Right ventricle myocardium inferior (tissue), 1 donor: ENCODE data around the gene PRDM2. TPM values are rescaled to one million over a fixed set of nuclear protein-coding genes. Genes with fewer than 3 reads are reported as not detected.
"Not testable (repeated sequence)": the region's sequence is repeated elsewhere in the genome, so short reads cannot be mapped to it uniquely, and the experiment has no call there.

ENCODE experiments used
- ATAC-seq: fragments of 200-7000 bp; cut with Tn5 transposase; one replicate; pipeline ENCODE4 v1.9.1; 2020; ENCODE audit warnings: mild to moderate bottlenecking, moderate library complexity
- DNase-seq: peaks from one replicate; pipeline ENCODE4 v3.0.0; 2021; ENCODE audit errors: missing footprints
- intact Hi-C: fragments of 100-400 bp; cut with DNase I; formaldehyde crosslinking; loops from one replicate; pipeline ENCODE4 v1.11.0; 2022
- total RNA-seq: library from RNA; stranded (reverse); fragmentation: NEBNext Ultra II Directional; extraction: Animal tissue kit (Norgen Biotek cat#: 25700); gene quantifications from one replicate; pipeline ENCODE4 v1.2.1, GENCODE V29; 2021
- donor health status: DM: no; HTN: yes; CAD: no; lungs with severe emphysema.

The PRDM2 gene
- total RNA-seq, 1 donor from 2014 or later: 33.7 TPM

DNA sequence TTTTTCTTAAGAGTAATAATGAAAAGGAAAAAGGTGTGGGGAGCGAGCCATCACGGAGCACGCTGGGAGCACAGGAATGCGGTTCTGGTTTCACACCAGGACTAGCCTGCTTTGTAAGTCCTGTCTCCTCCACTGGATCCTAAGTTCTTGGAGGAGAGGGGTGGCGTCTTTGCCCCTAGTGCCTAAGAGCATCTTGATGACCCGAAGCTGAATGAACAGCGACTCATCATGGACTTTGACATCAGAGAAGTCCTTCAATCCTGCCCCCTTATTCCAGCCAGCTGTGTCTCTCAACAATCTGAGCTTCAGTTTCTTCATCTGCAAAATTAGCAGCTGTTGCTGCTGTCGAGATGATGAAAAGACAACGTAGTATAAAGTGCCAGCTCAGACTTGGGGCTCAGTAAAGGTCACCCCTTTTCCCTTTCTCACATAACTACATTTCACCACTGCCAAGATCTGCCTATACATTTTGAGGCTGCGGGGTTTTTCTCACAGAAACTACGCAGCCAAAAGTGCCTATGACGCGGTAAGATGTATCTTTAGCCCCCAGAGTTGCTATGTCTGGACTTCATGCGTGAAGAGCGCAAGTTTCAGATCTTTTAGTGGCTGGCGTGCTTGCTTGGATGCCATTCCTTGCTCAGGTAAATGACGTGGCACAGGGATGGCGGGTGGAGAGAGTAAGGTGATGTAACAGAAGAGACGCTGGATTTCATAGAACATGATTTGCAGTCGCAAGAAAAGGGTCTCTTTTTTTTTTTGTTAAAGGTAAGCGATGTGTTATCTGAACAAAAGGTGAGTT lies 4.9 kb upstream of the PRDM2 start:
- DNase-seq (no peak), ATAC-seq (no peak)
- intact Hi-C loops: no loop called here

DNA sequence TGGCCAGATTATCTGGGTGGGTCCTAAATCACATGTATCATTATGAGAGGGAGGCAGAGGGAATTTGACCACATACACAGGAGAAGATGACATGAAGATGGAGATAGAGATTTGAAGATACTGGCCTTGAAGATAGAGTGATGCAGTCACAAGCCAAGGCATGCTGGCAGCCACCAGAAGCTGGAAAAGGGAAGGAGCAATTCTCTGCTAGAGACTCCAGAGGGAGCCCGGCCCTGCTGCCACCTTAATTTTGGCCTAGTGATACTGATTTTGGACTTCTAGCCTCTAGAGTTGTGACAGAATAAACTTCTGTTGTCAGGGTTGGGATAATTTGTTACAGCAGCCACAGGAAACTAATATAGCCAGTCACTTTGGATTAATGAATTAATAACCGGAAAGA lies 2.2 kb upstream of the PRDM2 start:
- ATAC-seq: no peak
- intact Hi-C loops: no loop called here
- DNase-seq: no peak

DNA sequence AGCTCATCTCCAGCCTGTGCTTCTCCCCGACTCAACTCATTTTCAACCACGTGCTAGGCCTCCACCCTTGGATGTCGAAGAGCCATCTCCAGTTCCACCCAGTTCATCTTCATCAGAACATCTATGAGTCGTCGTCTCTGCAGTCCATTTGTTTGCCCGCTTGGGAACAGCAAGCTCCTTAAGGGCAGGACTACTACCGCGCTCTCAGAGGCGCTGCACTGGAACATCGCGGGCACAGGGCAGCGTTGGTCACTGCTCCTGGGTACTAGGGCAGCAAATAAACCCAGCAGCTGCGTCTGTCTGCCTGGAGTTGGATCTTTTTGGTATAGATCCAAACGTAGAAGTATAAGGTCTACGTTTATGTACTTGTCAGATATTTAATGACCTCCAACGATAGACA lies 478 bp upstream of the PRDM2 start:
- intact Hi-C loops: no loop called here
- DNase-seq (no peak), ATAC-seq (peak; percentile 11)

- ATAC-seq: peak; percentile 45
- peak; percentile 80 for DNase-seq
- intact Hi-C loops: no loop called here
These were observed 708 bp downstream of the PRDM2 start for GRCh38 chr1:13700521-13701270.

- ATAC-seq (no peak), DNase-seq (no peak)
- intact Hi-C loops: no loop called here
These were observed 1.3 kb downstream of the PRDM2 start for GRCh38 chr1:13701271-13701640.

GRCh38 chr1:13702425-13703127 lies 2.6 kb downstream of the PRDM2 start:
- ATAC-seq (no peak), DNase-seq (no peak)
- intact Hi-C loops: no loop called here

DNA sequence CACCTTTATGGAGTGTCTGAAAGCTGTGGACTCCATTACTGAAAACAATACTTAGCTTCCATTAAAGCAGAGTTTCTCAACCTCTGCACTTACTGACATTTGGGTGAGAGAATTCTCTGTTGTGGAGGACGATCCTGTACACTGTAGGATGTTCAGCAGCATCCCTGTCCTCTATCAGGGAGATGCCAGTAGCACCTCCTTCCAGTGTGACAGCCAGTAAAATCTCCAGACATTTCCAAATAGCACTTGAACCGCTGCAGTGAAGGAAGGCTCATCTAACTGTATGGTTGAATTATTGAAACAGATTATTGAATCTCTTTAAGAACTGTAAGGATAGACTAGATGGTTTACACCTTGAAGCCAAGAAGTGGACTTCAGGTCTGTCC lies 3.1 kb downstream of the PRDM2 start:
- ATAC-seq (no peak), DNase-seq (no peak)
- intact Hi-C loops: no loop called here

DNA sequence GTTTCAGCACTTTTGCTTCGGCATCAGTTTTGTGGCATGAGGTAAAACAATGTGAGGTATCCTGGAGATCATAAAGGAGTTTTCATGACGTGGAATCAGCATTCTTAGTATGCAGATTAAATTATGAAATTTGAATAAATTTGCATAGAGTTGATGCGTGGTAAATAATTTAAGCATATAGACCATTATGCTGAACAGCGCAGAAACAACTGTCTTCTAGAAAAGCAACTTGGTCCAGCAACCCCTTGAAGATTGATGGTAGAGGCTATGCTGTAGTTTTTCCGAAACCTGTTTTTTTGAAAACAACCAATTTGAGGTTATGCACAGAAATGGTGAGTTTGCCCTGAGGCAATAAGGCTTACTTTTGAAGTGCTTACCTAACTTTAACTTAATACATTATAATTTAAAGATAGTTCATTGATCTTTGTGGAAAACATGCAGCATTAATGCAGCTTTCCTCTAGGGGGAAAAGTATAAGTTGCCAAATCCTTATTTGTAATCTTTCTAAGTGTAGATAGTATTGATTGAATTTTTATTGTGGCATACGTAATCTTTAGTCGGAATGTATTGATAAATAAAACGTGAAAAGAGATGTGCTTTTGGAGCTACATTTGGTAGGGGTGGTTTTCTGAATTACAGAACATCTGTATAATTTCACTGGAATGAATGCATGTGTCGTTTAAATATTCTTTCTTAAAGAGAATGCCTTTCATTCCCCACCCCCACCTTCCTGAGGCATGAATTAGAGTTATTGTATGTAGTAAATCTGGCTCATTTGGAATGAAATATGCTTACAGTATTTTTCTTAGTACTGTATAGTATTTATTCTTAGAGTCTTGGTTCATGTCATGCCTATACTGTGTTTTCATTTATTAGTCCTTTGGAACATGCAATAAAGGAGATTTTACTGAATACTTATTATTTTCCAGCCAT lies 3.8 kb downstream of the PRDM2 start:
- intact Hi-C loops: no loop called here
- DNase-seq (no peak), ATAC-seq (no peak)

- ATAC-seq (no peak), DNase-seq (no peak)
- intact Hi-C loops: no loop called here
These were observed 6.1 kb downstream of the PRDM2 start for GRCh38 chr1:13706046-13706445.

DNA sequence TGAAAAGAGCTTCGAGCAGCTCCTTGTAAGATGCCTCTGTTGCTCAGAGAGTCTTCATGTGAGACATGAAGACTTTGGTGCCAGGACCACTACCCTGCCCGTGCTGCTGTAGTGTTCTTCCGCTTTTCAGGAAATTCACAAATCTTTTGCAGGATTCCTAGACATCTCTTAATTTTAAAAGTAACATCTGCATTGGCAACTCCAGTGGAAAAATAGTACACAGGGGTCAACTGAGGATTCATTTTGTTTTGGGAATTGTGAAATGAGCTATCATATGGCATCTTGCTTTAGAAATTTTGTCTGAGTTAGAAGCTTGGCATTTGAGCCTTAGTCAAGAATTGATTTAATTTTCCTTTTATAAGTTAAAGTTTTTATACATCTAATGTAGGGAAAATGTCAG lies 7.2 kb downstream of the PRDM2 start:
- intact Hi-C loops: no loop called here
- no peak for DNase-seq
- no peak for ATAC-seq

GRCh38 chr1:13708380-13708982 lies 8.5 kb downstream of the PRDM2 start:
- no peak for DNase-seq
- intact Hi-C loops: no loop called here
- no peak for ATAC-seq

DNA sequence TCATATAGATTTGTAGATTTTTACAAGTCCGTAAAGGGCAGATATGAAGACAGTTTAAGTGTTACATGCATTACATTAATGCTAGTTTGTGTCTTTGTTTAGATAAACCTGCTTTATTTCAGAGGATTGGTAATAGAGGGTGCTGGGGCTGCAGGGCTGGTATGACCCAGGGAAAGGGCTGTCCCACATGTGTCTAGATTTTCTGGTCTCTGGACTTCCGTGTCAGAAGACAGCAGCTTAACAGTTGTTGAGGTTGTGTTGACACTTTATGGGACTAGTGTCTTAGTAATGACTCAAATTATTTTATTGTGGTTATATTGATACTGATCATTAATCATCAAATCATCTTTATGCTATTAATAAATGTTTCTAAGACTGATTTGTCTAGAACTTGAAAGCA lies 10.1 kb downstream of the PRDM2 start:
- no peak for DNase-seq
- intact Hi-C loops: no loop called here
- no peak for ATAC-seq

DNA sequence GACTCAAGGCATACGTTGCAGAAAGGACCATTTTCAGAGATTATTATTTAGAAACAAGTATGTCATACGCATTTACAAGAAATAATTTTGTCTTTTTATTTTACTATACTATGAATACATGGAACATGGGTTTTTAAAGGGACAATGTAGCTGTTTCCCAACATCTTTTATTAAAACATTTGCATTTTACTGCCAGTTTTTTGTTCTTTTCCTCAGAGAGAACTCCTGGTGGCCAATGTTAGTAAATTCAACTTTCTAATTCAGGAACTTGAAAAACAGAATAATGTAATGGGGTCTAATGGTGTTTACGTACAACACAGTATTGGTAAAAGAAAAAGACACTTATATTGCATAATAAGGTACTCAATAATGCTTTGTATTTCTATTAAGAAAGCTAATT lies 14.9 kb downstream of the PRDM2 start:
- DNase-seq: no peak
- no peak for ATAC-seq
- intact Hi-C loops: no loop called here

DNA sequence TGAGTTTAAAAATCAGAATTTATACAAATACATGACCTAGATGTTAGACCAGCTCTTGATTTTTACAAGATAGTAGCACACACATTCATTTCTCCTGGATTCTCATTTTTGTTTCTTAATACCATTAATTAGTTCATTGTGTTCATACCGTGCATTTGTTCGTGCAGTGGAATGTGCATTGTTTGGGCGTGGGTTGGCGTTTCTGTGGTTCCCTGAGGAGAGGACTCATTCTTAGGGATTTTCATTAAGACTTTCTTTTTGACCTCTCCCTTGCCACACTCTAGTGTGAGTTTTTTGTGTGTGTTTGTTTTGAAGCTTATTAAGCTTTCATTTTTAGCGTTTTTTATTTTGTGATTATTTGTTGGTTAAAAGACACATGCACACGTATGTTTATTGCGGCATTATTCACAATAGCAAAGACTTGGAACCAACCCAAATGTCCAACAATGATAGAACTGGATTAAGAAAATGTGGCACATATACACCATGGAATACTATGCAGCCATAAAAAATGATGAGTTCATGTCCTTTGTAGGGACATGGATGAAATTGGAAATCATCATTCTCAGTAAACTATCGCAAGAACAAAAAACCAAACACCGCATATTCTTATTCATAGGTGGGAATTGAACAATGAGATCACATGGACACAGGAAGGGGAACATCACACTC lies 15.8 kb downstream of the PRDM2 start:
- DNase-seq, ATAC-seq, intact Hi-C loops: not testable (repeated sequence)

GRCh38 chr1:13722808-13723360 lies 22.9 kb downstream of the PRDM2 start:
- DNase-seq (no peak), ATAC-seq (no peak)
- intact Hi-C loops: no loop called here

DNA sequence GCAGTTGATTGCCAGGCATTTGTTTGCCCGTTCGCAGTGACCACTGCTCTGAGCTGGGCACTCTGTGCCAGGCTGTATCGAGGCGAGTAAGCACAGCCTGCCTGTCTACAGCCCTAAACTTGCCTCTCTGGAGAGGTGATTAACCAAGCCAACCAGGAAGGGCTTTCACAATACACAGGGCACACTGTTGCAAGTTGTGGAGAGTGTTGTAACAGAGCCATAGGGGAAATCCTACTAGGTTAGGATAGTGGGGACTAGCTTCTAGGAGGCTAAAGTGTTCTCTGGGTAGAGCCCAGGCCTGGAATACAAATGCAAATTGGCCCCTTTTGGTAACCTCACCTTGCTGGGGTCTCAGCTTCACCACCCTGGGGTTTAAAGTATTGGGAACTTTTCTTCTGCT lies 23.8 kb downstream of the PRDM2 start:
- ATAC-seq: peak; percentile 39
- intact Hi-C loops: no loop called here
- DNase-seq: no peak

GRCh38 chr1:13725714-13726175 lies 25.8 kb downstream of the PRDM2 start:
- ATAC-seq (no peak), DNase-seq (no peak)
- intact Hi-C loops: no loop called here
